ENCODE measurements around the gene OBSCN.

OBSCN gene

GRCh38 chr1:228335406-228336307 lies 127.8 kb downstream of the OBSCN start:
- Histone ChIP-seq H3K27me3 (ENCODE audit: low read depth) (no peaks in the 10 kb centered on the region), H3K4me3 (no peak overlapping the region), H3K36me3 (replicated peaks) (no peaks in the 10 kb centered on the region), H3K4me1 (no peaks in the 10 kb centered on the region), H3K9me3 (no peaks in the 10 kb centered on the region)
- peak in 1 of 2 experiments; percentile 5 for DNase-seq (ENCODE audit: low spot score in 2 of 2)
- in situ Hi-C loops (cut with MboI; ENCODE audit: low sequenced_read_pairs) = no loop called here

- H3K27me3 ChIP-seq (ENCODE audit: low read depth) = no peaks in the 10 kb centered on the region
- in situ Hi-C loops (cut with MboI; ENCODE audit: low sequenced_read_pairs) = no loop called here
- H3K36me3 ChIP-seq (replicated peaks) = no peaks in the 10 kb centered on the region
- H3K9me3 ChIP-seq = no peaks in the 10 kb centered on the region
- H3K4me3 ChIP-seq = no peak overlapping the region
- H3K4me1 ChIP-seq = no peaks in the 10 kb centered on the region
- peak in 1 of 2 experiments; percentile 5 for DNase-seq (ENCODE audit: low spot score in 2 of 2)
Observed at GRCh38 chr1:228336308-228337030, 128.6 kb downstream of the OBSCN start.

GRCh38 chr1:228337031-228337564 lies 129.3 kb downstream of the OBSCN start:
- Histone ChIP-seq H3K36me3 (replicated peaks) (no peaks in the 10 kb centered on the region), H3K4me3 (no peak overlapping the region), H3K27me3 (ENCODE audit: low read depth) (no peaks in the 10 kb centered on the region), H3K4me1 (no peaks in the 10 kb centered on the region), H3K9me3 (no peaks in the 10 kb centered on the region)
- peak in 1 of 2 experiments; percentile 5 for DNase-seq (ENCODE audit: low spot score in 2 of 2)
- in situ Hi-C loops (cut with MboI; ENCODE audit: low sequenced_read_pairs) = no loop called here

- Histone ChIP-seq H3K36me3 (replicated peaks) (no peaks in the 10 kb centered on the region), H3K9me3 (no peaks in the 10 kb centered on the region), H3K4me3 (no peak overlapping the region), H3K4me1 (no peaks in the 10 kb centered on the region), H3K27me3 (ENCODE audit: low read depth) (no peaks in the 10 kb centered on the region)
- peak in 1 of 2 experiments; percentile 5 for DNase-seq (ENCODE audit: low spot score in 2 of 2)
- in situ Hi-C loops (cut with MboI; ENCODE audit: low sequenced_read_pairs) = no loop called here
Observed at GRCh38 chr1:228337711-228338520, 130.1 kb downstream of the OBSCN start.

- H3K9me3 ChIP-seq = no peaks in the 10 kb centered on the region
- peak in 1 of 2 experiments; percentile 3 for DNase-seq (ENCODE audit: low spot score in 2 of 2)
- H3K4me1 ChIP-seq = no peaks in the 10 kb centered on the region
- H3K36me3 ChIP-seq (replicated peaks) = no peaks in the 10 kb centered on the region
- no peaks in the 10 kb centered on the region for H3K27me3 ChIP-seq (ENCODE audit: low read depth)
- in situ Hi-C loops (cut with MboI; ENCODE audit: low sequenced_read_pairs) = no loop called here
- no peak overlapping the region for H3K4me3 ChIP-seq
Observed at GRCh38 chr1:228338521-228339051, 130.7 kb downstream of the OBSCN start.

GRCh38 chr1:228339059-228339704 lies 131.3 kb downstream of the OBSCN start:
- Histone ChIP-seq H3K36me3 (replicated peaks) (no peaks in the 10 kb centered on the region), H3K4me1 (no peaks in the 10 kb centered on the region), H3K27me3 (ENCODE audit: low read depth) (no peaks in the 10 kb centered on the region), H3K4me3 (no peak overlapping the region), H3K9me3 (no peaks in the 10 kb centered on the region)
- in situ Hi-C loops (cut with MboI; ENCODE audit: low sequenced_read_pairs) = no loop called here
- DNase-seq (ENCODE audit: low spot score in 2 of 2) = no peak

GRCh38 chr1:228339766-228340685 lies 132.2 kb downstream of the OBSCN start:
- Histone ChIP-seq H3K9me3 (no peaks in the 10 kb centered on the region), H3K36me3 (replicated peaks) (no peaks in the 10 kb centered on the region), H3K27me3 (ENCODE audit: low read depth) (no peaks in the 10 kb centered on the region), H3K4me1 (no peaks in the 10 kb centered on the region), H3K4me3 (no peak overlapping the region)
- peak in 1 of 2 experiments; percentile 4 for DNase-seq (ENCODE audit: low spot score in 2 of 2)
- in situ Hi-C loops (cut with MboI; ENCODE audit: low sequenced_read_pairs) = no loop called here

- Histone ChIP-seq H3K4me1 (no peaks in the 10 kb centered on the region), H3K4me3 (no peak overlapping the region), H3K9me3 (no peaks in the 10 kb centered on the region), H3K27me3 (ENCODE audit: low read depth) (no peaks in the 10 kb centered on the region), H3K36me3 (replicated peaks) (no peaks in the 10 kb centered on the region)
- in situ Hi-C loops (cut with MboI; ENCODE audit: low sequenced_read_pairs) = no loop called here
- peak in 1 of 2 experiments; percentile 36 for DNase-seq (ENCODE audit: low spot score in 2 of 2)
Observed at GRCh38 chr1:228340686-228341449, 133.0 kb downstream of the OBSCN start.

GRCh38 chr1:228341450-228341813 lies 133.6 kb downstream of the OBSCN start:
- no peaks in the 10 kb centered on the region for H3K4me1 ChIP-seq
- no peaks in the 10 kb centered on the region for H3K27me3 ChIP-seq (ENCODE audit: low read depth)
- in situ Hi-C loops (cut with MboI; ENCODE audit: low sequenced_read_pairs) = no loop called here
- H3K9me3 ChIP-seq = no peaks in the 10 kb centered on the region
- no peaks in the 10 kb centered on the region for H3K36me3 ChIP-seq (replicated peaks)
- H3K4me3 ChIP-seq = no peak overlapping the region
- DNase-seq (ENCODE audit: low spot score in 2 of 2) = peak in 1 of 2 experiments; percentile 5

GRCh38 chr1:228341814-228342626 lies 134.2 kb downstream of the OBSCN start:
- Histone ChIP-seq H3K4me1 (no peaks in the 10 kb centered on the region), H3K9me3 (no peaks in the 10 kb centered on the region), H3K4me3 (no peak overlapping the region), H3K27me3 (ENCODE audit: low read depth) (no peaks in the 10 kb centered on the region), H3K36me3 (replicated peaks) (no peaks in the 10 kb centered on the region)
- in situ Hi-C loops (cut with MboI; ENCODE audit: low sequenced_read_pairs) = no loop called here
- peak in 1 of 2 experiments; percentile 5 for DNase-seq (ENCODE audit: low spot score in 2 of 2)

GRCh38 chr1:228342627-228343190 lies 134.9 kb downstream of the OBSCN start:
- H3K27me3 ChIP-seq (ENCODE audit: low read depth) = no peaks in the 10 kb centered on the region
- no peak overlapping the region for H3K4me3 ChIP-seq
- H3K36me3 ChIP-seq (replicated peaks) = no peaks in the 10 kb centered on the region
- H3K9me3 ChIP-seq = no peaks in the 10 kb centered on the region
- in situ Hi-C loops (cut with MboI; ENCODE audit: low sequenced_read_pairs) = no loop called here
- DNase-seq (ENCODE audit: low spot score in 2 of 2) = peak in 1 of 2 experiments; percentile 2
- H3K4me1 ChIP-seq = no peaks in the 10 kb centered on the region
